ENCODE measurements around the gene ACAP2. TPM values are rescaled to one million over a fixed set of nuclear protein-coding genes. Genes with fewer than 3 reads are reported as not detected.
A peak's percentile ranks its signal among the peaks of the same experiment; 100 is the strongest.
"Not testable (repeated sequence)": the region's sequence is repeated elsewhere in the genome, so short reads cannot be mapped to it uniquely, and the experiment has no call there.

The ACAP2 gene
- total RNA-seq (2014; rRNA removed; shearing (Covaris generic); ENCODE audit: low replicate concordance) = 18.7 and 19.8 TPM in 2 replicates

GRCh38 chr3:195442573-195443390, at the start of gene ACAP2:
TSS of gene ACAP2 (minus strand) at chr3:195443020. CDS start at chr3:195442847, 173 bp downstream.
- DNase-seq (ENCODE audit: low read depth) = peak; percentile 100
- in situ Hi-C loops (cut with HindIII; ENCODE audit: low pct_unique_long_range_greater_than_20kb, low sequenced_read_pairs) = no loop called here

GRCh38 chr3:195475614-195476013, 32.8 kb upstream of the ACAP2 start:
- in situ Hi-C loops (cut with HindIII; ENCODE audit: low pct_unique_long_range_greater_than_20kb, low sequenced_read_pairs) = no loop called here

GRCh38 chr3:195475116-195475515, 32.3 kb upstream of the ACAP2 start:
- DNase-seq (ENCODE audit: low read depth); in situ Hi-C loops (cut with HindIII; ENCODE audit: low pct_unique_long_range_greater_than_20kb, low sequenced_read_pairs): not testable (repeated sequence)

More at GRCh38 chr3:195475614-195476013, 32.8 kb upstream of the ACAP2 start:
- no peak for DNase-seq (ENCODE audit: low read depth)

GRCh38 chr3:195468841-195469240, 26.0 kb upstream of the ACAP2 start:
- no peak for DNase-seq (ENCODE audit: low read depth)
- in situ Hi-C loops (cut with HindIII; ENCODE audit: low pct_unique_long_range_greater_than_20kb, low sequenced_read_pairs) = no loop called here

GRCh38 chr3:195468391-195468776, 25.6 kb upstream of the ACAP2 start:
- DNase-seq (ENCODE audit: low read depth) = no peak
- in situ Hi-C loops (cut with HindIII; ENCODE audit: low pct_unique_long_range_greater_than_20kb, low sequenced_read_pairs) = no loop called here

- no peak for DNase-seq (ENCODE audit: low read depth)
- in situ Hi-C loops (cut with HindIII; ENCODE audit: low pct_unique_long_range_greater_than_20kb, low sequenced_read_pairs) = no loop called here
Observed at GRCh38 chr3:195467641-195468390, 25.0 kb upstream of the ACAP2 start.

- no peak for DNase-seq (ENCODE audit: low read depth)
Observed at GRCh38 chr3:195466251-195466650, 23.4 kb upstream of the ACAP2 start.

GRCh38 chr3:195462922-195463321, 20.1 kb upstream of the ACAP2 start:
- DNase-seq (ENCODE audit: low read depth) = not testable (repeated sequence)

More at GRCh38 chr3:195466251-195466650, 23.4 kb upstream of the ACAP2 start:
- in situ Hi-C loops (cut with HindIII; ENCODE audit: low pct_unique_long_range_greater_than_20kb, low sequenced_read_pairs) = no loop called here

GRCh38 chr3:195462308-195462610, 19.4 kb upstream of the ACAP2 start:
- DNase-seq (ENCODE audit: low read depth) = no peak
- in situ Hi-C loops (cut with HindIII; ENCODE audit: low pct_unique_long_range_greater_than_20kb, low sequenced_read_pairs) = no loop called here

More at GRCh38 chr3:195462922-195463321, 20.1 kb upstream of the ACAP2 start:
- in situ Hi-C loops (cut with HindIII; ENCODE audit: low pct_unique_long_range_greater_than_20kb, low sequenced_read_pairs) = not testable (repeated sequence)

- in situ Hi-C loops (cut with HindIII; ENCODE audit: low pct_unique_long_range_greater_than_20kb, low sequenced_read_pairs) = no loop called here
- no peak for DNase-seq (ENCODE audit: low read depth)
Observed at GRCh38 chr3:195461594-195462307, 18.9 kb upstream of the ACAP2 start.

GRCh38 chr3:195460091-195460713, 17.4 kb upstream of the ACAP2 start:
- in situ Hi-C loops (cut with HindIII; ENCODE audit: low pct_unique_long_range_greater_than_20kb, low sequenced_read_pairs) = no loop called here
- no peak for DNase-seq (ENCODE audit: low read depth)

GRCh38 chr3:195458316-195458717, 15.5 kb upstream of the ACAP2 start:
- in situ Hi-C loops (cut with HindIII; ENCODE audit: low pct_unique_long_range_greater_than_20kb, low sequenced_read_pairs) = no loop called here
- DNase-seq (ENCODE audit: low read depth) = no peak

- DNase-seq (ENCODE audit: low read depth) = no peak
Observed at GRCh38 chr3:195455789-195456188, 13.0 kb upstream of the ACAP2 start.

GRCh38 chr3:195453236-195453635, 10.4 kb upstream of the ACAP2 start:
- in situ Hi-C loops (cut with HindIII; ENCODE audit: low pct_unique_long_range_greater_than_20kb, low sequenced_read_pairs) = no loop called here
- no peak for DNase-seq (ENCODE audit: low read depth)

More at GRCh38 chr3:195455789-195456188, 13.0 kb upstream of the ACAP2 start:
- in situ Hi-C loops (cut with HindIII; ENCODE audit: low pct_unique_long_range_greater_than_20kb, low sequenced_read_pairs) = no loop called here

GRCh38 chr3:195451373-195452015, 8.7 kb upstream of the ACAP2 start:
- DNase-seq (ENCODE audit: low read depth) = no peak
- in situ Hi-C loops (cut with HindIII; ENCODE audit: low pct_unique_long_range_greater_than_20kb, low sequenced_read_pairs) = no loop called here

GRCh38 chr3:195450731-195451229, 8.0 kb upstream of the ACAP2 start:
- DNase-seq (ENCODE audit: low read depth) = no peak
- in situ Hi-C loops (cut with HindIII; ENCODE audit: low pct_unique_long_range_greater_than_20kb, low sequenced_read_pairs) = no loop called here

GRCh38 chr3:195448205-195448875, 5.5 kb upstream of the ACAP2 start:
- in situ Hi-C loops (cut with HindIII; ENCODE audit: low pct_unique_long_range_greater_than_20kb, low sequenced_read_pairs) = no loop called here
- DNase-seq (ENCODE audit: low read depth) = no peak

Measured in Caki2 (cell line).